ENCODE data around the gene SNX9. TPM values are rescaled to one million over a fixed set of nuclear protein-coding genes. Genes with fewer than 3 reads are reported as not detected.

Gene SNX9
- polyA plus RNA-seq, 1 donor from 2014 or later = 7.0 TPM

- no peaks in the 10 kb centered on the region for H3K9me2 ChIP-seq (ENCODE audit: insufficient read depth, low read length)
- no peaks in the 10 kb centered on the region for H3K9me3 ChIP-seq (ENCODE audit: low read length)
- no peak overlapping the region for H2AFZ ChIP-seq (ENCODE audit: low read depth, low read length)
- no peaks in the 10 kb centered on the region for H3K27me3 ChIP-seq (ENCODE audit: insufficient read depth, low read depth, low read length)
- no peak overlapping the region for H3K4me3 ChIP-seq (ENCODE audit: low read length)
- H4K20me1 ChIP-seq (ENCODE audit: insufficient read depth) = no peaks in the 10 kb centered on the region
- no peaks in the 10 kb centered on the region for H3F3A ChIP-seq (ENCODE audit: insufficient read depth, low read length, poor library complexity, severe bottlenecking)
- TF ChIP-seq SMC3 (conservative IDR thresholded peaks at IDR 0.05; ENCODE audit: poor library complexity) (no peak), EP300 (conservative IDR thresholded peaks at IDR 0.05; ENCODE audit: poor library complexity, severe bottlenecking) (no peak), CTCF (IDR thresholded peaks at IDR 0.05; ENCODE audit: poor library complexity, severe bottlenecking) (no peak), EZH2 (IDR thresholded peaks at IDR 0.05; ENCODE audit: borderline replicate concordance, insufficient read depth, low read length, poor library complexity, severe bottlenecking) (no peak), RAD21 (conservative IDR thresholded peaks at IDR 0.05) (no peak), MXI1 (conservative IDR thresholded peaks at IDR 0.05; ENCODE audit: poor library complexity, severe bottlenecking) (no peak), REST (IDR thresholded peaks at IDR 0.05; ENCODE audit: borderline replicate concordance) (no peak), POLR2AphosphoS5 (IDR thresholded peaks at IDR 0.05) (no peak), TAF1 (IDR thresholded peaks at IDR 0.05; ENCODE audit: low read depth) (no peak)
- no peak overlapping the region for H3K4me2 ChIP-seq (ENCODE audit: low read length)
- no peaks in the 10 kb centered on the region for H3K79me2 ChIP-seq (replicated peaks; ENCODE audit: insufficient read depth, low read length)
- no peak overlapping the region for H3K27ac ChIP-seq (ENCODE audit: low read length)
- H3K36me3 ChIP-seq (ENCODE audit: insufficient read depth, low read length) = no peaks in the 10 kb centered on the region
- H3K9ac ChIP-seq (ENCODE audit: low read length) = no peak overlapping the region
Measured at GRCh38 chr6:157806131-157806855, 16.8 kb upstream of the SNX9 start.

- no peaks in the 10 kb centered on the region for H3K27me3 ChIP-seq (ENCODE audit: insufficient read depth, low read depth, low read length)
- no peaks in the 10 kb centered on the region for H4K20me1 ChIP-seq (ENCODE audit: insufficient read depth)
- no peaks in the 10 kb centered on the region for H3F3A ChIP-seq (ENCODE audit: insufficient read depth, low read length, poor library complexity, severe bottlenecking)
- no peak overlapping the region for H3K9ac ChIP-seq (ENCODE audit: low read length)
- no peak overlapping the region for H3K4me2 ChIP-seq (ENCODE audit: low read length)
- H3K79me2 ChIP-seq (replicated peaks; ENCODE audit: insufficient read depth, low read length) = no peaks in the 10 kb centered on the region
- TF ChIP-seq CTCF (IDR thresholded peaks at IDR 0.05; ENCODE audit: poor library complexity, severe bottlenecking) (no peak), REST (IDR thresholded peaks at IDR 0.05; ENCODE audit: borderline replicate concordance) (no peak), SMC3 (conservative IDR thresholded peaks at IDR 0.05; ENCODE audit: poor library complexity) (no peak), TAF1 (IDR thresholded peaks at IDR 0.05; ENCODE audit: low read depth) (no peak), EZH2 (IDR thresholded peaks at IDR 0.05; ENCODE audit: borderline replicate concordance, insufficient read depth, low read length, poor library complexity, severe bottlenecking) (no peak), RAD21 (conservative IDR thresholded peaks at IDR 0.05) (no peak), POLR2AphosphoS5 (IDR thresholded peaks at IDR 0.05) (no peak), EP300 (conservative IDR thresholded peaks at IDR 0.05; ENCODE audit: poor library complexity, severe bottlenecking) (no peak), MXI1 (conservative IDR thresholded peaks at IDR 0.05; ENCODE audit: poor library complexity, severe bottlenecking) (no peak)
- H3K4me3 ChIP-seq (ENCODE audit: low read length) = no peak overlapping the region
- no peak overlapping the region for H2AFZ ChIP-seq (ENCODE audit: low read depth, low read length)
- no peak overlapping the region for H3K27ac ChIP-seq (ENCODE audit: low read length)
- no peaks in the 10 kb centered on the region for H3K9me3 ChIP-seq (ENCODE audit: low read length)
- no peaks in the 10 kb centered on the region for H3K36me3 ChIP-seq (ENCODE audit: insufficient read depth, low read length)
- H3K9me2 ChIP-seq (ENCODE audit: insufficient read depth, low read length) = no peaks in the 10 kb centered on the region
Measured at GRCh38 chr6:157806856-157807215, 16.2 kb upstream of the SNX9 start.

All from neural cell (in vitro differentiated cells).